Muscle of leg (tissue), 11 donors: ENCODE results near the gene TRAF2. TPM values are rescaled to one million over a fixed set of nuclear protein-coding genes. Genes with fewer than 3 reads are reported as not detected.

Experiments
- DNase-seq: peaks from one replicate; pipeline ENCODE4 v3.0.0; 2013
- H3K27ac ChIP-seq: one replicate; pipeline ENCODE4 v1.5.1; 2013; ENCODE audit warnings: mild to moderate bottlenecking, low read length, control low read depth
- H3K27me3 ChIP-seq: one replicate; pipeline ENCODE4 v1.6.1; 2013; ENCODE audit warnings: low read length; ENCODE audit not compliant: control insufficient read depth, insufficient read depth
- H3K36me3 ChIP-seq: one replicate; pipeline ENCODE4 v1.6.1; 2013; ENCODE audit warnings: low read length; ENCODE audit not compliant: control insufficient read depth, insufficient read depth
- H3K4me1 ChIP-seq: one replicate; pipeline ENCODE4 v1.6.1; 2013; ENCODE audit warnings: low read length; ENCODE audit not compliant: control insufficient read depth, insufficient read depth
- H3K4me3 ChIP-seq: one replicate; pipeline ENCODE4 v1.5.1; 2013; ENCODE audit warnings: low read length, control low read depth
- H3K9me3 ChIP-seq: replicated peaks from 2 replicates; pipeline ENCODE4 v1.6.1; 2013; ENCODE audit warnings: low read depth, low read length; ENCODE audit not compliant: control insufficient read depth
- WGBS: methylation state at CpG from one replicate; pipeline ENCODE4 v1.1.5; 2013; ENCODE audit warnings: missing lambda C conversion rate; ENCODE audit not compliant: insufficient coverage; 5-methylcytosine and 5-hydroxymethylcytosine counted together
- polyA plus RNA-seq, 8 donors: library from polyadenylated mRNA; unstranded; fragments of 120-200 nt; gene quantifications; one replicate each; pipeline versions ENCODE4 v1.2.1 to v1.2.3, GENCODE V29; 2013; ENCODE audit warnings: inconsistent platforms in 1 of 8, low replicate concordance in 1 of 8; ENCODE audit not compliant: insufficient read length in 8 of 8, insufficient read depth in 1 of 8
- total RNA-seq: library from RNA; stranded (reverse); fragments of 120-200 nt; gene quantifications from one replicate; pipeline ENCODE4 v1.2.4, GENCODE V29; 2013

TRAF2 gene
- total and polyA plus RNA-seq, 9 donors: 5.4 to 11.9 (median 10.1) TPM

DNA sequence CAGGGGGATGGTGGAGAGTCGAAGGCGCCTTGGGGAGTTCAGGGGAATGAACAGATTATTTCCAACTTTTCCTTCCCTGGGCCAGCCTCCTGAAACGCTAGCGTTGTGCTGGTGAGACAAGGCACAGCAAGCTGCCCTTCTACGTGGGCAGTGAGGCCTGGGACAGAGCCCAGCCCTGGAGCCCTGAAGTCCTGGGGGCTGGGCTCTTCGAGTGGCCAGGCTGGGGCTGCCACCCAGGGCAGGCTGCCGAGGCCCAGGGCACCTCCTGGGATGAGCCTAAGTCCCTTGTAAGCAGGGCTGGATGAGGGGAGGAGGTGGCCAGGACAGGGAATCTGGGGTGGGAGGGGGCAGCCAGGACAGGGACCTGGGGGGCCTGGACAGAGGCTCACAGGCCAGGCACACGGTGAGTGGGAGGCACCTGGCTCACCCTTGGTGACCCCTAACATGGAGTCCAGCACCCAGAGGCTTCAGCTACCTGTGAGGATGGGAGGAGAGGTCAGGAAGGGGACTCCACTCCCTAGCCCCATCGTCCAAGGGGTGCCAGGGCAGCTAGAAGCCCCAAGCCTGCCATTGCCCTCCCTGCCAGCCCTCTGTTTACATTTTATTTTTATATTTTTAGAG is 64.5 kb downstream of the TRAF2 start:
- peak overlapping the region; percentile 46 for H3K4me3 ChIP-seq
- H3K27me3 ChIP-seq: no peaks in the 10 kb centered on the region
- peaks cover 45% of the 10 kb centered on the region for H3K4me1 ChIP-seq
- no peaks in the 10 kb centered on the region for H3K36me3 ChIP-seq
- no peak for DNase-seq
- no peaks in the 10 kb centered on the region for H3K9me3 ChIP-seq
- H3K27ac ChIP-seq: no peak overlapping the region
- 29% methylated on average over 6 of the region's 9 CpGs for WGBS

DNA sequence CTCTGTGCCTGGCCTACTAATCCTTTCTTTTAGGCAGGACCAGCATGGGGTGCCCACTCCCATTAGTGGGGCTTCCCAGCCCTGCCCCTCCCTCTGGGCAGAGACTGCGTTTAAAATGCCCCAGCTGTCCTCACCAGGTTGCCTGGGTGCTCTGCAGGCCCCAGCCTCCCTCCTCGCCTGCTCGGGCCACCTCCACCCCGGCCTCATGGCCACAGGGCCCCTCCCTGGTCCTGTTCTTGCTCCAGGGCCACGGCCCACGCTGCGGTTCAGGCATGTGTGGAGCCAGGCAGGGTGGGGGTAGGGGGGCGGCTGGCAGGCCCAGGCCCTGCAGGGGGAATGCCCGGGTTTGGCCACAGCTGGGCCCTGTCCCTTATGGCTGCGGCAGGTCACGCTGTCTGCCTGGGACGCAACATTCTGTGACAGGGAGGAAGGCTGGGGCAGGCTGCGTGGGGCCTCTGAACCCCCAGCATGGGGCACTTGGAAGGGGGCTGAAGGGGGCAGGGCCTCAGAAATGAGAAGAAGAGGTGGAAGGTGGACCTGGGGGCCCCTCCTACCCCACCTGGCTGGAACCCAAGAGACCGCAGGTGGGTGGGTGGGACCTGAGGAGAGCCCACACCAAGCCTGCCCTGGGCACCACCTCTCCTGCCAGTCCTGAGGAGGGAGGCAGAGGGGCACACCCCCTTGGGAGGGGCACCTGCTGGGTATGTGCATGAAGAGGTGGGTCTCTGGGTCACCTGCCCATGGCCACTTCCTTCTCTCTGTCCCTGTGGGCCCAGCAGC is 65.4 kb downstream of the TRAF2 start, which contains the start of gene LCN12:
Gene LCN12, plus strand, starts transcription at position 733 of the 780 bp plus-strand sequence. CDS start 55 bp downstream, outside the sequence.
- no peak for DNase-seq
- 78% methylated on average over 11 of the region's 14 CpGs for WGBS
- peaks cover 35% of the 10 kb centered on the region for H3K4me1 ChIP-seq

DNA sequence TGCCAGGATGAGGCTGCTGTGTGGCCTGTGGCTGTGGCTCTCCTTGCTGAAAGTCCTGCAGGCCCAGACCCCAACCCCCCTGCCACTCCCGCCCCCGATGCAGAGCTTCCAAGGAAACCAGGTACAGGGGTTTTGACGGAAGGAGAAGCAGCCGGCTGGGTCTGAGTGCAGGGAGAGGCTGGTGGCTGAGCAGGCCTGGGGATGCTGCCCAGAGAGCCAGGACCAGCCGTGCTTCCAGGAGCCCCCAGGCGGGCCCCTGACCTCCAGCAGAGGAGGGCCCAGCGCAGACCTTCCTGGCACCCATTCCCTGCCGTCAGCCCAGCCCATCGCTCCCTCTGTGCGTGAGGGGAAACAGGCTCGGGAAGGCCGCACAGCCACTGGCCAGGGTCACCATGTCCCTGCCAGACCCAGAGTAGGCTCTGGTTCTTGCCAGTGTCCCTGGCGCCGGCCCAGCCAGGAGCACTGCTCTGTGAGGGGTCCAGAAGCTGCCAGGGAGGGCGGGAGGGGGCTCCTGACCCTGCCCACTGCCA is 66.1 kb downstream of the TRAF2 start:
- Histone ChIP-seq H3K9me3 (no peaks in the 10 kb centered on the region), H3K36me3 (no peaks in the 10 kb centered on the region), H3K27me3 (no peaks in the 10 kb centered on the region), H3K4me1 (peaks cover 28% of the 10 kb centered on the region), H3K4me3 (no peak overlapping the region), H3K27ac (no peak overlapping the region)
- DNase-seq: no peak
- 37% methylated on average over 10 of the region's 15 CpGs for WGBS

More for the DNA sequence above, 65.4 kb downstream of the TRAF2 start, which contains the start of gene LCN12:
- Histone ChIP-seq H3K27ac (no peak within 1 kb of the TSS), H3K27me3 (no peaks in the 10 kb centered on the region), H3K4me3 (no peak within 1 kb of the TSS), H3K36me3 (no peaks in the 10 kb centered on the region), H3K9me3 (no peaks in the 10 kb centered on the region)

DNA sequence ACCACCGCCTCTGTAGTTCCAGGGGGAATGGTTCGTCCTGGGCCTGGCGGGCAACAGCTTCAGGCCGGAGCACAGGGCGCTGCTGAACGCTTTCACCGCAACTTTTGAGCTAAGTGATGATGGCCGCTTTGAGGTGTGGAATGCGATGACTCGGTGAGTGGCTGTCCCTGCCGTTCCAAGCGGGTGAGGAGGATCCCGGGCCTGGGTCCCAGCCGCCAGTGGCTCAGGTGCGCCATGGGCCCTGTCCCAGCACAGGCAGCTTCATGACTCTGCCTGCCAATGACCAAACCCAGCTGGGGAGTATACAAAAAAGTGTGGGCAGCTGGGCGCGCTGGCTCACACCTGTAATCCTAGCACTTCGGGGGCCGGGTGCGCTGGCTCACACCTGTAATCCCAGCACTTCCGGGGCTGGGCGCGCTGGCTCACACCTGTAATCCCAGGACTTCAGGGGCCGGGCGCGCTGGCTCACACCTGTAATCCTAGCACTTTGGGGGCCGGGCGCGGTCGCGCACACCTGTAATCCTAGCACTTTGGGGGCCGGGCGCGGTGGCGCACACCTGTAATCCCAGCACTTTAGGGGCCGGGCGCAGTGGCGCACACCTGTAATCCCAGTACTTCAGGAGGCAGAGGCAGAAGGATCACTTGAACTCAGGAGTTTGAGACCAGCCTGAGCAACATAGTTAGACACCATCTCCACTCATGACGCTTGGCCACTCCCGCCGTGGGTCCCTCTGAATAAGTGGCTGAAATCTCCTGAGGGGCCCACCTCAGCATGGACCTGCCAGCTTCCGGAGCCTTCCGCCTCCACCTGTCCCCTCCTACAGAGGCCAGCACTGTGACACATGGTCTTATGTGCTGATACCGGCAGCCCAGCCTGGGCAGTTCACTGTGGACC is 66.8 kb downstream of the TRAF2 start:
- WGBS: 88% methylated on average over 32 of the region's 44 CpGs
- no peaks in the 10 kb centered on the region for H3K36me3 ChIP-seq
- no peak for DNase-seq
- H3K27me3 ChIP-seq: no peaks in the 10 kb centered on the region
- H3K9me3 ChIP-seq: no peaks in the 10 kb centered on the region
- H3K4me1 ChIP-seq: peaks cover 21% of the 10 kb centered on the region
- no peak overlapping the region for H3K27ac ChIP-seq
- H3K4me3 ChIP-seq: no peak overlapping the region

DNA sequence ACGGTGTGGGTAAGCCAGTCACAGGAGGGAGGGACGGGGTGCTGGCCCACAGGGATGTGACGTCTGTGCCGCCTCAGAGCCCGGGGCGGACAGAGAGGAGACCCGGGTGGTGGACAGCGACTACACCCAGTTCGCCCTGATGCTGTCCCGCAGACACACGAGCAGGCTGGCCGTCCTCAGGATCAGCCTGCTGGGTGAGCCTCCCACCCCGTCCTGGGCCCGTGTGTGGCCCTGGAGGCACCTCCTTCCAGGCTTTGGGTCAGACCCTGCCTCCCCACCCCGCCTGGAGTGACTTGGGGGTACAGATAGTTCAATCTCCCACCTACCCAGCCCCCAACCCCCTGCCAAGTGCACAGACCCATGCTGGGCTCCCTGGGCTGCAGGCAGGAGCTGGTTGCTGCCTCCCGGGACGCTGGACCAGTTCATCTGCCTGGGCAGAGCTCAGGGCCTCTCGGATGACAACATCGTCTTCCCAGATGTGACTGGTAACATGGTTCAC is 67.5 kb downstream of the TRAF2 start:
- no peak for DNase-seq
- H3K4me1 ChIP-seq: peaks cover 20% of the 10 kb centered on the region
- no peaks in the 10 kb centered on the region for H3K9me3 ChIP-seq
- no peaks in the 10 kb centered on the region for H3K27me3 ChIP-seq
- H3K27ac ChIP-seq: no peak overlapping the region
- WGBS: 67% methylated on average over 19 of the region's 19 CpGs
- H3K36me3 ChIP-seq: no peaks in the 10 kb centered on the region
- no peak overlapping the region for H3K4me3 ChIP-seq

DNA sequence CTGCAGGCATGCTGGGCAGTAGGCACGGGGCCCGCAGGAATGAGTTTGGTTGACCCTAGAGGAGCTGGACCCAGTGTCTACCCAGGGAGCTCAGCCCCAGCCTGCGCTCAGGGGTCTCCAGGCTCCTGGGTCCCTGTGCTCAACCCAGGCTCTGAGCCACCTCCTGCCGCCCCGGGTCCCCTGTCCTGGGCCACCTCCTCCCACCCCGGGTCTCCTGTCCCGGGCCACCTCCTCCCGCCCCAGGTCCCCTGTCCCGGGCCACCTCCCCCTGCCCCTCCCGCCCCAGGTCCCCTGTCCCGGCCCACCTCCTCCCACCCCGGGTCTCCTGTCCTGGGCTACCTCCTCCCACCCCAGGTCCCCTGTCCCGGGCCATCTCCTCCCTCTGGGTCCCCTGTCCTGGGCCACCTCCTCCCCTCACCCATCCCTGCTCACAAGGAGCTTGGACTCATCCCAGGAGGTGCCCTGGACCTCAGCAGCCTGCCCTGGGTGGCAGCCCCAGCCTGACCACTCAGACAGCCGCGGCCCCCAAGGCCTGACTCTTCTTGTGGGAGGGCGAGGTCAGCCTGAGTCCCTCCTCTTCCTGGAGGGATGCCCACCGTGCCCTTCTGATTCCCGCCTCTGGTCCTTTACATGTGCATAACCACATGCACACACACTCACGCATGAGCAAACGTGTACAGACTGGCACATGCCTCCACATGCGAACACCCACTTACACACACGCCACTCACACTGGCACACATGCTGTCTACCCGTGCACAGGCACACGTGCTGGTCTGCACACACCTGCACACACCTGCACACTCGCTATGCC is 68.2 kb downstream of the TRAF2 start:
- H3K27ac ChIP-seq: no peak overlapping the region
- WGBS: 78% methylated on average over 15 of the region's 25 CpGs
- no peak overlapping the region for H3K4me3 ChIP-seq
- no peaks in the 10 kb centered on the region for H3K27me3 ChIP-seq
- H3K36me3 ChIP-seq: no peaks in the 10 kb centered on the region
- H3K4me1 ChIP-seq: peaks cover 17% of the 10 kb centered on the region
- no peaks in the 10 kb centered on the region for H3K9me3 ChIP-seq
- DNase-seq: no peak

DNA sequence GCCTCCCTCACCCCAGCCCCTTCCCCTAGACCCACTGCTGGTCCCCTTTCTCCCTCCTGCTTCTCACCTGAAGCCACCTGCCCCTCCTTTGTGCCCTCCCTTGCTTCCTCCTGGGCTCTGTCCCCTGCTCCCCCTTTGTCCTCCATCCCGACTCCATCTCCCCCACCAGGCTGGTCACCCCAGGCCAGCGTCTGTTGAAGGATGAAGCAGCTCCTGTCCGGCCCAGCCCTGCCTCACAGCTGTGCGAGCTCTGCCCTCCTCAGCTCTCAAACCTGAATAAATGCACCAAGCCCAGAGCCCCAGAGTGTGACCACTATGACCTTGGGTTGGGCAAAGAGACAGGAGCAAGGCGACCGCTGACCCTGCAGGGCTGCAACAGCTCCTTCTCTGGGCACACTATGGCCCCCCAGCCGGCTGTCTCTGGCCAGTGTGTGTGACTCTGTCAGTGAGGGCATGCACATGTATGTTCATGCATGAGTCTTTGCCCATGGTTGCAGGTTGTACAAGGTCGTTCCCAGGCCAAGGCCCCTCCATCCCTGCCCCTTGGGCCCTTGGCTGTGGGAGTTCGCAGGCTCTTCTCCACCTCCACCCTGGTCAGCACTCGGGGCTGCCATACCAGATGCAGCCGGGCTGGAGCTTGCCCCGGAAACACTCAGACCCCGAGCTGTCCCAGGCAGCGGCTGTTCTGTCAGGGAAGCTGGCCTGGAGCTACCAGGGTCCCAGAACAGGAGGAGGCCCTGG is 69.1 kb downstream of the TRAF2 start:
- no peak overlapping the region for H3K4me3 ChIP-seq
- no peaks in the 10 kb centered on the region for H3K9me3 ChIP-seq
- DNase-seq: no peak
- no peaks in the 10 kb centered on the region for H3K27me3 ChIP-seq
- WGBS: 72% methylated on average over 12 of the region's 14 CpGs
- H3K36me3 ChIP-seq: no peaks in the 10 kb centered on the region
- no peak overlapping the region for H3K27ac ChIP-seq
- H3K4me1 ChIP-seq: peaks cover 14% of the 10 kb centered on the region

DNA sequence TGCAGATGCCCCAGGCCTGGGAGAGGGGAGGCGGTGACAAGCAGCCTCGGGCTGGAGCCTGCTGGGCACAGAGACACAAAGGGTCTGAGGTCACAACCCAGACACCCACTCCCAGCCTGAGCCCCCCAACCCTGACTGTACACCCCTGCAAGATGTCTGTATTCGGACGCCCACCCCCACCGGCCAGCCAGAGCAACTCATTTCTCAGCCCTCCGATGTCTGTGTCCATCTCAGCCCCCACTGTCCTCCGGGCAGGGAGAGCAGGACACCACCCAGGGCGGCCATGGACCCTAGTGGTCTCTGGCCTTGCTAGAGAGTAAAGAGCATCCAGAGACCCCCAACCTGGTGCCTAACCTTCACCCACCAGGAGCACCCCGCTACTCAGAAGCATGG is 69.6 kb downstream of the TRAF2 start:
- Histone ChIP-seq H3K27ac (no peak overlapping the region), H3K9me3 (no peaks in the 10 kb centered on the region), H3K4me3 (no peak overlapping the region), H3K4me1 (peaks cover 13% of the 10 kb centered on the region), H3K27me3 (no peaks in the 10 kb centered on the region), H3K36me3 (no peaks in the 10 kb centered on the region)
- no peak for DNase-seq
- 83% methylated on average over 9 of the region's 9 CpGs for WGBS

DNA sequence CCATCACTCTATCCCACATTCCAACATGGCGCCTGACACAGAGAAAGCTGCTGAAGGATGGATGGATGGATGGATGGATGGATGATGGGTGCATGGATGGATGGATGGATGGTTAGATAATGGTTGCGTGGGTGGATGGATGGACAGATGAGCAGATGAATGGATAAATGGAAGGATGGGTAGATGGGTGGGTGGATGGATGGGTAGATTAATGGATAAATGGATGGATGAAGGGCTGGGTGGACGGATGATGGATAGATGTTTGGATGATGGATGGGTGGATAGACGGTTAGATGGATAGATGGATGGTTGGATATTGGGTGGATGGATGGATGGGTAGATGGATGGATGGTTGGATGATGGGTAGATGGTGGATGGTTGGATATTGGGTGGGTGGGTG is 70.3 kb downstream of the TRAF2 start:
- Histone ChIP-seq H3K4me3 (no peak overlapping the region), H3K36me3 (no peaks in the 10 kb centered on the region), H3K27ac (no peak overlapping the region), H3K4me1 (peaks cover 20% of the 10 kb centered on the region), H3K9me3 (no peaks in the 10 kb centered on the region), H3K27me3 (no peaks in the 10 kb centered on the region)
- WGBS: 98% methylated on average over 3 of the region's 4 CpGs
- no peak for DNase-seq
